IPS-NIHi7 (cell line): ENCODE data around the gene PLCB4.
"Not testable (repeated sequence)": the region's sequence is repeated elsewhere in the genome, so short reads cannot be mapped to it uniquely, and the experiment has no call there.

Experiments used
- DNase-seq: peaks from one replicate; pipeline ENCODE4 v3.0.0; 2012; ENCODE audit warnings: mixed read lengths; ENCODE audit errors: extremely low spot score

The PLCB4 gene

DNA sequence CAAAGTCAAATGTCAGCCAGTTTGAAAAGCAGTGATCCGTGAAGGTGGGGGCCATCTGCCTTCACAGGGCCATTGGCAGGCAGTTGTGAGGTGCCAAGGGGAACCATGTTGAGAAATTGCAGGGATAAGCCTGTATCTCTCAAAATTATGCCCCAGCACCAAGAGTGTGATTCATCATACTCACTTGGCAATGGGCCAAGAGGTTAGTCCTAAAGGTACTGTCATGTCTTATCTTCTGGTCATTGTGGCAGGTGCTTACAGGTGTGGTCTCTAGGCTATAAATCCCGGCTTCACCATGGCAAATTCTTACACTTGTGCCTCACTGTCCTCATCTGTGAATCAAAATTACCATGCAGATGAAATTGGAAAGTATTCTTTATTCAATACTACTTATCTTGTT lies 294.8 kb downstream of the PLCB4 start:
- DNase-seq: no peak

DNA sequence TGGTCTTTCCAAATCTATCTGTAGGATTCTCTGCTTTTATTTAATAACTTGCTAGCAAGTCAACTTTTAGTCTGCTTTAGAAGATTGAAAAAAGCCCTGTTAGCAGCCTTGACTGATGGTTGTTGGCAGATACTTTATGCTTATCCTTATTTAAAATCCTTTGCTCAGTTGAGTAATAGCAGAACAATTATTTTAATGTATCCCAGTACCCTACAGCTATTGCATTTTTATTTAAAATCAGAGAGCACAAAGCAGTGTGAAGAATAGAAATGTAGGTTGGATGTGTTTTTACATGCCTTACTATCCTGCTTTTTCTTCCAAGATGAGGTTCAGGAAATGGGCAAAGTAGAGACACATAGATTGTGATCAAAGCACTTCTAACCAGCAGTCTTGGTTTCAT lies 298.4 kb downstream of the PLCB4 start:
- DNase-seq: no peak

DNA sequence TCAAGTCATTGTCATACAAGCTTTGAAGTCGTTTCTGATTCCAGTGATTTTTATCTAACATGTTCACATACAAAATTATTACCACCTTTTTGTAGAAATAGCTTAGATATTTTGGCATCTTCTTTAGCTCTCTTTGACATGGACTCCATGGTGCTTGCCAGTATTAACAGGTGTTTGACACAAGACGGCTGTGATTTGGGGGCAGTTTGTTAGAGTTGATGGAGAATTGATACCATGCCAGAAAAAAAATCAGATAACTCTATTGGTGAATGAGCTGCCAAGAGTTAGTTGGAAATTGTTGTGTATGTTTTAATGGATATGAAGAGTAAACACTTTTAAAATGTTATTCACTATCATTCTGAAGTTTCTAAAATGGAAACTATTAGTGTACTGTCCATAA lies 298.9 kb downstream of the PLCB4 start:
- no peak for DNase-seq

DNA sequence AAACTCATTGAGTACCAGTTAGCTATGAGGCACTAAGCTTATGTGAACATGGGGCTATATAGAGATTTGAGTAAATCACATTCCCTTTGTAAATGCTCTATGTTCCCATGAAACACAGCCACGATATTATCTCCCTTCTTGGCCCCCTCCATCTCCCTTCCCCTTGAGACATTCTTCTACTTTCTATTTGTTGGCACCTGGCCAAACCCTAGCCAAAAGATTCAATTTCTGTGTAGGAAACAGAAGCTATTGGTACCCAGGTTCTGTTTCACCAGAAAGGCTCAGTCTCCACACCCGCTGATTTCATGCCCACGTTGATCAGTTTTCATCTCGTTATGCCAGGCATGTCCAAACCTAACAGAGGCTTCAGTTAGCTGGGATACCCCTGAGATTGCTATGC lies 300.0 kb downstream of the PLCB4 start:
- no peak for DNase-seq

DNA sequence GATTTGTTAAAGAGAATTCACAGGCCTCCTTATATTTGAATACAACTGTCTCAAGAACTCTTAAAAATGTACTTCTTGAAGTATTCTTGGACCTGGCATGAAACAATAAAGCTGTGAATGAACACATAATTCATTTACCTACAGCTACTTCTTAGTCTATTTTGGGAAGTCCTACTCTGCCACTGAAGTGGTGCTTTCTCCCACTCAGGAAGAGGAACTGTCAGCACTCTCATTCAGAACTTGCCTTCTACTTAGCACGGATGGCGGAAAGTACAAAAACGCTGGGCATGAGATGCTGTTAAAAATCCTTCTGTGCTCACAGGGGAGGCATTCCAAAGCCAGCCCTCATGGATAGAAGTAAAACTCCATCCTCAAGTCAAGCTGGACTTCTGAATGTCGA lies 300.7 kb downstream of the PLCB4 start:
- no peak for DNase-seq

DNA sequence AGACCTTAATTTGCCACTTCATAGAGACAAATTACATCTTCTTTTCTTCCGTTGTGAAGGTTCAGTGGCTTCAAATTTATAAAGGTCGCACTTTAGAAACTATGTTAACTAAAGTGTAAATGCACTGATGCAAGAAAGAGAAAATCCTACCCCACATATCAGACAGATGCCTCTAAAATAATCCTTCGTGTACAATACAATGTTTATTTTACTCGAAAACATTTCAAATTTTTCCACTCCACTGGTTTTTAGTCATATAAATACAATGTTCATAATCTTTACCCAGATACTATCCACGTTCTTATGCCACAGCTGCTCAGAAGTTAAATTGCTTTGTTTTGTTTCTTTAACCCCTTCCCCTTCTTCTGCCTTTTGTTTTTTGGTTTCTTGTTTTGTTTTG lies 305.2 kb downstream of the PLCB4 start:
- DNase-seq: no peak

DNA sequence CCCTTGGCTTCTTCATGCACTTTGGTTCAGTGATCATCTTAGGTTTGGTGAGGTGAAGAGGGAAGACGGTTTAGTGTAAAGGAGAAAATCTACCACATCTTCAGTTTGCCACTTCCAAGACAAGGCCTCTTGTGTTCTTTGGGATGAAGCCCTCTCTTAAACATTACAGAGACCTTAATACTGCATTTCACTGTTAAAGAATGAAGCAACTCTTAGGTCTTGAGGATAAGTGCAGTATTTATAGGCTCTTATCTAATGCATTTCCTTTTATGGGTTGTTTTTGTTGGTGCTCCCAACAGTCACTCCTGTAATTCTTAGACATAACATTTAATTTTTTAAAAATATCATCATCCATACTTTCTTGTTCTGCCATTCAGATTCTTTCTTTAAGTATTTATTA lies 305.6 kb downstream of the PLCB4 start:
- no peak for DNase-seq

DNA sequence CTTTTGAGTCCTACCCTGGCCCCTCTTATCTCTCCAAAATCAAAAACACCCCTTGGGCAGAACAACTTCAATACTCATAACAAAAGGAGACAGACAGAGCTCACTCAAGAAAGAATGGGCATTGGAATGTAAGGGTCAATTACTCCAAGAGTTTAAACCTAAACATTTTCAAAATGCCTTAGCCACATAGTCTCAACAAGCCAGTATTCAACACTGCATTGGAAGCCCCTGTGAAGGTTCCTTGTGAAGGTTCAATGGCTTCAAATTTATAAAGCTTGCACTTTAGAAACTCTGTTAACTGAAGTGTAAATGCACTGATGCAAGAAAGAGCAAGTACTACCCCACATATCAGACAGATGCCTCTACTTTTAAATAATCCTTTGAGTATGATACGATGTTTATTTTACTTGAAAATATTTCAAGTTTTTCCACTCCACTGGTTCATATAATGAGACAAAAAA lies 306.4 kb downstream of the PLCB4 start:
- DNase-seq: peak; percentile 31

DNA sequence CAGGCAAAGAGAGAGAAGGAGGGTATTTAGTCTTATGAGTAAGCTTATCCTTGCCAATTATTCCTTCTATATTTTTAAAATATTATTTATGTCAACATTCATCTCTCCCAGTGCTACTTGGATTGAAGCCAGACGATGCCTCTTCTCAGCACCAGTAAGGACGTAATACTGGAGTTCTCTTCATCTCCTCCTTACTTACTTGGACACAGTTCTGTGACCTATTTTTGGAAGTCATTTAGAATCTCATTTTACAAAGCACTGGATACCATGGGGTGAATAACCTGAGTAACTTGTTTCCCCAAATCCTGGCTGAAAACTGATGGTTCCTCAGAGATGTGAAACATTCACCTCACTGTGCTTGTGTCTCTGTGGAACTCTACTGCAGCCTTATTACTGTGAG lies 308.1 kb downstream of the PLCB4 start:
- no peak for DNase-seq

DNA sequence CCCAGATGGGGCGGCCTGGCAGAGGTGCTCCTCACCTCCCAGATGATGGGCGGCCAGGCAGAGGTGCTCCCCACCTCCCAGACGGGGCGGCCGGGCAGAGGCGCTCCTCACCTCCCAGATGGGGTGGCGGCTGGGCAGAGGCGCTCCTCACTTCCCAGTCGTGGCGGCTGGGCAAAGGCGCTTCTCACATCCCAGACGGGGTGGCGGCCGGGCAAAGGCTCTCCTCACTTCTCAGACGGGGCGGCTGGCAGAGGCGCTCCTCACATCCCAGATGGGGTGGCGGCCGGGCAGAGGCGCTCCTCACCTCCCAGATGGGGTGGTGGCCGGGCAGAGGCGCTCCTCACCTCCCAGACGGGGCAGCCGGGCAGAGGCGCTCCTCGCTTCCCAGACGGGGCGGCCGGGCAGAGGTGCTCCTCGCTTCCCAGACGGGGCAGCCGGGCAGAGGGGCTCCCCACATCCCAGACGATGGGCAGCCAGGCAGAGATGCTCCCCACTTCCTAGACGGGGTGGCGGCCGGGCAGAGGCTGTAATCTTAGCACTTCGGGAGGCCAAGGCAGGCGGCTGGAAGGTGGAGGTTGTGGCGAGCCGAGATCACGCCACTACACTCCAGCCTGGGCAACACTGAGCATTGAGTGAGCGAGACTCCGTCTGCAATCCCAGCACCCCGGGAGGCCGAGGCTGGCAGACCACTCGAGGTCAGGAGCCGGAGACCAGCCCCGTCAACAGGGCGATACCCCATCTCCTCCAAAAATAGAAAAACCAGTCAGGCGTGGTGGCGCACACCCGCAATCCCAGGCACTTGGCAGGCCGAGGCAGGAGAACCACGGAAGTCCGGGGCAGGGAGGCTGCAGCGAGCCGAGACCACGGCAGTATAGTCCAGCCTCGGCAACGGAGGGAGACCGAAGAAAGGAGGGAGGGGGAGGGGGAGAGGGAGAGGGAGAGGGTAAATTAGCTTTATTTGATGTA lies 316.7 kb downstream of the PLCB4 start:
- DNase-seq: not testable (repeated sequence)

DNA sequence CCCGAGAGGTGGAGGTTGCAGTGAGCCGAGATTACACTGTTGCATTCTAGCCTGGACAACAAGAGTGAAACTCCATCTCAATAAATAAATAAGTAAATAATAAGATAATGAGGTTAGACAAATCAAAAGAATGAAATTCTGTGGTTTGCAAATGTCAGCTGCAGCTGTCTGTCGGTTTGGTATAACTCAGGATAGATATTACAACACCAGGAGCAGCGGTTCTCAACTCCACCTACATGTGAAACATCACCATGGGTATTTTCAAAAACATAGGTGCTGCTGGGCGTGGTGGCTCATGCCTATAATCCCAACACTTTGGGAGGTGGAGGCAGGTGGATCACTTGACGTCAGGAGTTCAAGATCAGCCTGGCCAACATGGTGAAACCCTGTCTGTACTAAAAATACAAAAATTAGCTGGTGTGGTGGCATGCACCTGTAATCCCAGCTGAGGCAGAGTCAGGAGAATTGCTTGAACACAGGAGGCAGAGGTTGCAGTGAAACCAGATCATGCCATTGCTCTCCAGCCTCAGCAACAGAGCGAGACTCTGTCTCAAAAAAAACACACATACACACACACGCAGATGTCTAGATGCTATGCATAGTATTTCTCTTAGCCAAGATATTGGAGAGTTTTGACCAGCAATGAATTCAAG lies 319.4 kb downstream of the PLCB4 start:
- no peak for DNase-seq

DNA sequence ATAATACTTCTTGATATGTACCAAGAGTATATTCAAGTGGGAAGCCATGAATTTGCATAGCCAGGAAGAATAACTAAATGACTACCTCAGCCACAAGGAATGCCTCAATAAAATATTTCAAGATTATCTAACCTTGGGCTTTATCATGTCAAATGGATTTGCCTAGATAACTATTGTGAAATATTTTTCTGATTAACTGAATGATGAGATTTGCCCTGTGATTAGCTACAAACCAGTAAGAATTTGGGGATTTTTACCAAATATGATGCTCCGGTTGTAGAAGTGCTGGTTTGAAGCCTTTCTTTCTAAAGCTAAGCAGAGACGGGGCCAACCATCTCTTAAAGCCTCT lies 319.9 kb downstream of the PLCB4 start:
- DNase-seq: no peak

DNA sequence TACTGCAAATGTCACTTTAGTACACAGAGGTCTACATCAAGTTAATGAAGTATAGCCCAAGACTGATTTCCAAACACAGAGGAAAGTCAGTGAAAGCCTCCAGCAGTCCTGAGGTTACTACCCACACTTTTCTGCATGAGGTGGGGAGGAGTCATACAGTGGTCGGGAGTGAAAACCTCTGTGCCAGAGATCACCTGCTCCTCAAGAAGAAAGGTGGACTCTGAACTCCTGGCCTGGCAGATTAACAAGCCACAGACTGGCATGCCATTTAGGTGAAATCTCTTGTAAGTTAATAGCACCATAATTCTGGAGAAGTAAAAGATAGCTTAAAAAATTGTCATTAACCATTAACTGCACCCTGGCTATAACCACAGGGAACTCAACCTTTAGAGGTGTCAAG lies 320.5 kb downstream of the PLCB4 start:
- DNase-seq: no peak

DNA sequence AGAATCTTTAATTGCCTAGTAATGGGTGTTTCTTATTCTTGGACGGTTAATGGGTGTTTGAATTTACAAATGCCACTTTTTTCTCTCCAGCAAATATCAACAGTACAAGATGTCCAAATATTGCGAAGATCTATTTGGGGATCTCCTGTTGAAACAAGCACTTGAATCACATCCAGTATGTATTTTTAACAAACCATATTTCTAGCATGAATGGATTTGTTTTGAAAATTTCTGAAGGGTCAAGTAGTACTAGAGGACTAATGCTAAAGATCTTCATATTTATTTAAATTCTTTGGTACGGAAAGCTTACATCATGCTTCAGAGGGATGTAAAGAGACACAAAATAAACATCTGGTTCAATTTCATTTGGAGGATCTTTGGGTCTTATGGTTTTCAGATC lies 321.6 kb downstream of the PLCB4 start:
- DNase-seq: no peak

DNA sequence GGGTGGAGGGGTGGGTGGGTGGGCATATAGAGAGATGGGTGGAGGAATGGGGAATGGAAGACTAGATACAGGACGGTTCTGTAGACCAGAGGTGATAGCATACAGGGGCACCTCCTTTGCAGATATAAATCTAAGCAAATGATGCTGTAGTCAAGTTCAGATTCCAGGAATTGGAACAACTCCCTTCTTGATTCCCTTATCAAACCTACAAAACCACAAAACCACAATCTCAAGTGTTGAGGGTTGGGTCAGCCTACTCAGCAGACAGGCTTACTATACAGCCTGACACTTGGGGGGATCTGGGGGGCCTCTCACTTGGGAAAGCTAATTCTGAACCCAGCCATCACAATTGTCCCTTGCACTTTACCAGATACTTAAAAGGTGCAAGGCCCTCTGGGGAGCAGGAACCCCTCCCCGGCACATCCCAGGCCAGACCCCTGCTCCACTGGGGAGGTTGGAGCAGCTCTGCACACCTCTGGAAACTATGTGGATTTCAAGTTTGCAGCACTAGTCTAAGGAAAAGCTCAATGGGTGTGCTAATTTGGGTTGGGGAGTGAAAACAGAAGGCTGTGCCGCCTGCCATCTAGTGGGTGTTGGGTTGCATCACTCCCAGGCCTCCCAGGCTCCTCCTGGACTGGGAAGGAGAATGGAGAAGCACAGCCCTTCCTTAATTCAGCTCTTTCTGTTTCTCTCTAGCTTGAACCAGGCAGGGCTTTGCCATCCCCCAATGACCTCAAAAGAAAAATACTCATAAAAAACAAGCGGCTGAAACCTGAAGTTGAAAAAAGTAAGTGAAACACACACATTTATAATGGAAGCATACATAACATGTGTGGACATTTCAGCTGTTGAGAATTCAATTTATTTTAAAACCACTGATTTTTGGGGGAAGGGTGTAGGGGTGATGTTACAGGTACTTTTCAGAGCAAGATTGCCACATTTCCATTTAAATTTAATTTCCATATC lies 324.3 kb downstream of the PLCB4 start:
- peak; percentile 89 for DNase-seq

DNA sequence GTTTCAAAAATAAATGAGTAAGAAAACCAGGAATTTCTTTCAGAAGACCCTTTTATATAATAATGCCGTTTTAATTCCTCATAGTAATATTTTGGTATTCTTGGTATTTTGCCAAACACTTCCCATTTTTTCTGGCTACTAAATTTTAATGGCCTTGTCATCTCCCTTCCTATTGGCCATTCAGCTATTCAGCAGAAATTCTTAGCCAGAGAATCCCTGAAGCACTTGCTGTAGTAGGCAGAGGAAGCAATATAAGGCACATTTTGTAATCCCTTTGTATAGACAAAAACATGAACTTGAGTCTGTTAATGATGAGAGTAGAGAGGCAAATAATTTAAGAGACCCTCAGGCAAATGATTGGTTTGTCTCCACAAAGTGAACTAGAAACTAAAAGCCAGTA lies 327.1 kb downstream of the PLCB4 start:
- DNase-seq: no peak

DNA sequence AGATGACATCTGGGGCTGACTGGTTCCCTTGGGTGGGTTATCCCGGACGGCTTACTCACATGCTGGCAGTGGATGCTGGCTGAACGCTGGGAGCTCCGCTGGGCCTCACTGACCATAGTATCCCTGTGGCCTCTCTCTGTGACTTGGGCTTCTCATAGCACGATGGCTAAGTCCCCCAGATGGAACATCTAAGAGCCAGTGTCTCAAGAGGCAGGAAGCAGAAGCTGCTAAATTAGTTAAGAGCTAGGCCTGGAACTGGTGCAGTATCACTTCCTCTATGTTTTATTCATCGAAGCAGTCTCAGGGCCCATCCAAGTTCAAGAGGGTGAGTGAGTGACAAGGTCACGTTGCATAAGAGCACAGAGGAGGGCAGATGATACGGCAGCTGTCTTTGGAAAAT lies 329.0 kb downstream of the PLCB4 start:
- DNase-seq: no peak

DNA sequence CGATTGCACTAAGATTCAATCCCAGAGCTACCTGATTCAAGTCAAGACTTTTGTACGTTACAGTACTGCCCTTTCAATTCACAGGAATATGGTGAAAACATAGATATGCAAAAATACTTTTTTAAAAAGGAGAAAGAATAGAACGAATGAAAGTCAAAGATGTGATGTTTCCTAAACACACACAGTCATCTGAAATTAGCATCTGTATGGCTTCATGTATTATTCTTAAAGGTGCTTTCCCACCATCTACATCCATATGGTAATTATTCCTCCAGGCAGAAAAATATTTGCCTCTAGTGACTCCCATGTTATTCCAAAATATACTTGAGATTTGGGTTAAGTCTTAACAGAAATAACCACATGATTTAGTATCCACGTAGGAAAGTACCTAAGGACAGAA lies 330.0 kb downstream of the PLCB4 start:
- no peak for DNase-seq

DNA sequence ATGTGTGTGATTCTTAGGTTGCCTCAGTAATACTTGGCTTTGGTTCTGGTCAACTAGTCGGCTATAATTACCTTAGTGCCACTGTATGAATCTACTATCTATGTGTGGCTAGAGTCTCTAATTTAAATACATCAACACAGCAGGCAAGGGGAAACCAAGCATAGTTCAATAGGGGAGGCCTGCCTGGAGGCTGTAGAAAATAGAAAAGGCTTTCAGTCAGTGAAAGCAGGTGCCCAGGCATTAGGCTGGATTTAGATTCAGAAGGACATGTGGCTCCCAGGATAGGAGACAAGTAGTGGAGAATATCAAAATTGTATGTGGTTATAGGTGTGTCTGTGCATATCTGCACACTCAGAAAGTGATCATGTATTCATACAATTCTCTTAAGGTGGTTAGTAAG lies 330.4 kb downstream of the PLCB4 start:
- no peak for DNase-seq

DNA sequence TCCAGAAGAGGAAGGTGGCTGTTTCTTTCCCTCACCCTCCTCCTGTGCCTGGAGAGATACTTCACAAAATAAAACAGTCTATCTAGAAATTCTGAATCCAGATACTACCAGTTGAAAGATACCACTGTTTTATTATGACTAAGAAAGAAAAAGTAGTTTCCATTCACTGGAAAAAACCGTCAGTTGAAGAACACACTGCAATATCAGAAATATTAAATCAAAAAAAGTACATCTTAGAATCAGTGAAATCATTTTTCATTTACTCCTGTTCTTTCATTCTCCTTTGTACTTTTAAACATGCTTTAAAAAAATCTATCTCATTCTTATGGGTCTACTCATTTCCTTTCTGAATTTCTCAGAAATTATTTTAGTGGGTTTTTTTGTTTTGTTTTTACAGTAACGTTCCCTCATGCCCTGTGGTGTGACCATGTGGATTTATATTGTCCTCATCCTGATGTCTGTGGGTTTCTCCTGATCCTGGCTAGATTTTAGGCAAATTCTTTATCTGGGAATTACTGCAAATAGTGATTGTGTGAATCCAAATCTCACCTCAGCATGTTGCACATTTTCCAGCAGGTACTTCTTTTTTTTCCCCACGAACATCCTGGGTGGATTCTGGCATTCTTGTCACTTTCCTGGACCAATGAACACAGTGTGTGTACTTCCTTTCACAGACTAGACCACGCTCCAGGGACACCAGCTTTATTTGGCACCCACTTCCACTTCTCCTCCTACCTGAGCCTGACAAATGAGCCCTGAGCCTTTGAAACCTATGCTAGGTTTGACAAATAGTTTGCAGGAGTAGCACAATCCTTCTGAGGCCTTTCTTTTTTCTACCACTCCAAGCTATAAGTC lies 331.5 kb downstream of the PLCB4 start:
- no peak for DNase-seq

DNA sequence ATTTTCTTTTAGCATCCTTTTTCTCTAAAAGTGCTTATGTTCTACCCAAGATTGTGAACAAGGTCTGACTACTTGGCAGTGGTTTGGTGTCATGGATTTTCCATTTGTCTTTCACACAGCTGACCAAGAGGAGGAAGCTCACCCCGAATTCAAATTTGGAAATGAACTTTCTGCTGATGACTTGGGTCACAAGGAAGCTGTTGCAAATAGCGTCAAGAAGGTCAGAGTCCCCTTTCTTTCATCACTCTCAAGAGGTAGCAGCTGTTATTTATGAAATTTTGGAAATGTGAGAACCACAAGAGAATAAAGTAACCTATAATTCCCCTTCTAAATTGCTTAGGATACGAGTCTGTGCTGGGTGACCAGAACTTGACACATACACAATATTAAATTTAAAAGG lies 332.5 kb downstream of the PLCB4 start:
- DNase-seq: no peak
